ENCODE data around the gene RPS15.

The RPS15 gene
- 275 to 494 (median 456) reads per million in 3 experiments for total RNA-seq

DNA sequence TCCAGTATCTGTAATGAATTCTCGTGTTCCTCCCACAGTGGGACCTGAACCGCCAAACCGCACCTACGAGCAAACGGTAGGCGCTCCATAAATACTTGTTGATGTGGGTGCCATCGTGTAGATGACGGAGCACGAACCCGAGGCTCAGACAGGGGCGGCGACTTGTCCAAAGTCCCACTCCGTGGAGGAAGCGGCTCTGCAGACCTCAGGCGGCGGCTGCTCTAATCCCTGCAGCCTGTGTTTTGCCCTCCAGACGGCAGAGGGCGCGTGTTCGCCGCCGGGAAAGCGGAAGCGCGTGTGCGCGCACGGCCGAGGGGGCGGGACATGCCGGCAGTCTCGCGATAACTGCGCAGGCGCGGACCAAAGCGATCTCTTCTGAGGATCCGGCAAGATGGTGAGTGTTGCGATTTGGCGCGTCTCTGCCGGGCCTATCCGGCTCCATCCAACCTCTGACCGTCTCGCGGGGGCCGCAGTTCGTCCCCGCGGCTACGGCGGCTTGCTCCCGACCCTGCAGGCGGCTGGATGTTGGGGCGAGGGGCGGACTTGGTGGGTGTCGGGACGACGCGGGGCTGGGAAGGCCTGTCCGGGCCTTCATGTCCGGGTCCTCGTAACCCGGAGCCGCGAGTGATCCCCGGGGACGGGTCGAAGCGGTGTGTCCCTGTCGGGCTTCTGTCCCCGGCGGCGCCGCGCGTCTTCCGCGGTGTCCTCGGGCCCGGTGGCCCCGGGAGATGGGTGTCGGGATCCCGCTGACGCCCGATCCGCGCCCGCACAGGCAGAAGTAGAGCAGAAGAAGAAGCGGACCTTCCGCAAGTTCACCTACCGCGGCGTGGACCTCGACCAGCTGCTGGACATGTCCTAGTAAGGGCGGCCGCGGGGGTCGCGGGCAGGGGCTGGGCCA lies at the start of gene RPS15:
TSS of gene RPS15 (plus strand) at position 362 of the 898 bp plus-strand sequence. CDS start at position 392, 30 bp downstream.
- DNase-seq = peak; percentile 94

- no peak for DNase-seq
Observed at GRCh38 chr19:1388637-1389026, 49.6 kb upstream of the RPS15 start.

DNA sequence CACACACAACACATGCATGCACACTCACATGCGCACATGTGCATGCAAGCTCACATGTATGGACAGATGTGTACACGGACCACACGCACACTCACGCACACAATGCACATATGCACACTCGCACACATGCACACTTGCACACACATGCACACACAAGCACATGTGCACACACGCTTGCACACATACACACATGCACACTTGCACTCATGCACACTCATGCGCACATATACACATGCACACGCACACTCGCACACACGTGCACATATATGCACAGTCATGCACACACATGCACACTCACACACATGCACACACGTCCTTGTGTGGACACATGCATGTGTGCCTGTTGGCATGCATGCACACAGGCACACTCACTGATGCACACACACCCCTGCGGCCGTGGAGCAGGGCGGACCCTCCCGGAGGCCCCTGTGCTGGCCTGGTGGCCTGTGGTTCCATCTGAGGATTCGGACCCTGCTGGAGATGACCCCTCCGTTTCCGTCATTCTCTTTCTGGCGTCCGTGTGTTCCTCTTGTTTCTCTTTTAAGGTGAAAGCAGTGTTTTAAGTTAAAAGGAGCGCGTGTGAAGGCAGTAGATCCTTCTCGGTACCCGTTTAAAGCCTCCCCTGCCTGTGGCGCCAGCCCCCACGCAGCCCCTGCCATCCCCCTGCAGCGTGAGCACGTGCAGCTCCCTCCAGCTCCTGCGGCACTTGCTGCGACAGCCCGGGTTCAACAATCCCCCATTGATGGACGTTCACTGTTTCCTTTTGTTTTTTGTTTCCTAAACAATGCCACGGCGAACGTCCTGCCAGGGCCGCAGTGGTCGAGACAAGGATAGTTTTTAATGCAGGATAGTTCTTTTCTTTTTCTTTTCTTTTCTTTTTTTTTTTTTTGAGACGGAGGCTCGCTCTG lies 48.9 kb upstream of the RPS15 start:
- DNase-seq = no peak

GRCh38 chr19:1390890-1391423 lies 47.2 kb upstream of the RPS15 start:
- no peak for DNase-seq

- DNase-seq = no peak
Observed at GRCh38 chr19:1392407-1392806, 45.8 kb upstream of the RPS15 start.

DNA sequence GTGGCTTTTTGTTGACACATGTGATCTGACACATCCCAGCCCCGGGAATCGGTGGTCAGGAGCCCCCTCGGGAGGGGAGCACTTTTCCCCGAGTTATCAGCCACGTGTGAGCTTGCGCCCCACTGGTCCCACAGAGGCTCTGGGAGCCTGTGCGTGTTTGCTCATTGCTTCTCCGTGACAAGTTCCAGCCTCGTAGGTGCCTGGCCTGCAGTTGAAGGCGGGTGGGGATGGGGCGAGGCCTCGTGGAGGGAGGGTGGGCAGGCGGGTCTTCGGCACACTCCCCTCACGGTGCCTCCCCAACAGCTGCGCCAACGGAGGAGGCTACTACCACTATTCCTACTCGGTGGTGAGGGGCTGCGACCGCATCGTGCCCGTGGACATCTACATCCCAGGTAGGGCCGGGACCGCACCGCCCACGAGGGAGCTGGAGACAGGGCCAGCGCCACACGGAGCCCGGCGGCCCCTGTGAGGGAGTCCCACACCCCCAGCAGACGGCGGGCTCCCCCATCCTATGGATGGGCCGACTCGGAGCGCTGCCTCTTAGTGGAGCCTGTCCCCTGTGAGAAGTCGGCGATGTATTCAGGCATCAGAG lies 45.2 kb upstream of the RPS15 start:
- no peak for DNase-seq

GRCh38 chr19:1393841-1394240 lies 44.4 kb upstream of the RPS15 start:
- no peak for DNase-seq

DNA sequence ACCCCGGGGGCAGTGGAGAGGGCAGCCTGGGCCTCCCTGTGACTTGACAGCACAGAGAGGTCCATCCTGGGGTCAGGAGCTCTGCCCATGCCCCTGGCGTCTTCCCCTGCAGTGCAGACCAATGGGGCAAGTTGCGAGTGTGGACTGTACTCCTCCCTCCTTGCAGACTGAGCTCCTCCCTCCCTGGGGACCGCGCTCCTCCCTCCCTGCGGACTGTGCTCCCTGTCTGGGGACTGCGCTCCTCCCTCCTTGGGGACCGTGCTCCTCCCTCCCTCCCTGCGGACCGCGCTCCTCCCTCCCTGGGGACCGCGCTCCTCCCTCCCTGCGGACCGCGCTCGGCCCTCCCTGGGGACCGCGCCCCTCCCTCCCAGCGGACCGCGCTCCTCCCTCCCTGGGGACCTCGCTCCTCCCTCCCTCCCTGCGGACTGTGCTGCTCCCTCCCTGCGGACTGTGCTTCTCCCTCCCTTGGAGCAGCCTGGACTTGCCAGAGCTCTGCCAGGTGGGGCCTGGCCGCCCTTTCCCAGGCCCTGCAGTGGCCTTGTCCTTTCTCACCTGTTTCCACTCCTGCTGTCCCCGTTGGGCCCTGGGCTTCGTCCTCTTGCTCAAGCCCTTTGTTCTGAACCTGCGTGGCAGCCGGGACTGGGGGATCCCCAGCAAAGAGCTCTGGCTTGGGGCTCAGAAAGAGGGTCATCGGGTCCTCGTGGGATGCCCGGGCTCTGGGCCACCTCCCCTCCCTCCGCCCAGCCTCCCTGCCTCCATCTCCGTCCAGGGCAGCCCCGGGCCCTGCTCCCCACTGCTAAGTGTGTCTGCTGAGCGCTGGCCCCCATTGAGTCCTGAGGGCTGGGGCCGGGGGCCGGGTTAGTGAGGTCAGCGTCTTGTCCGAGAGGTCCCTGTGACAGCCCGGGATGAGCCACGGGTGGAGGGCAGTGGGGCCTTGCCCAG lies 43.7 kb upstream of the RPS15 start:
- no peak for DNase-seq

- DNase-seq = no peak
Observed at GRCh38 chr19:1395194-1396018, 42.8 kb upstream of the RPS15 start.

GRCh38 chr19:1396019-1396767 lies 42.0 kb upstream of the RPS15 start:
- no peak for DNase-seq

DNA sequence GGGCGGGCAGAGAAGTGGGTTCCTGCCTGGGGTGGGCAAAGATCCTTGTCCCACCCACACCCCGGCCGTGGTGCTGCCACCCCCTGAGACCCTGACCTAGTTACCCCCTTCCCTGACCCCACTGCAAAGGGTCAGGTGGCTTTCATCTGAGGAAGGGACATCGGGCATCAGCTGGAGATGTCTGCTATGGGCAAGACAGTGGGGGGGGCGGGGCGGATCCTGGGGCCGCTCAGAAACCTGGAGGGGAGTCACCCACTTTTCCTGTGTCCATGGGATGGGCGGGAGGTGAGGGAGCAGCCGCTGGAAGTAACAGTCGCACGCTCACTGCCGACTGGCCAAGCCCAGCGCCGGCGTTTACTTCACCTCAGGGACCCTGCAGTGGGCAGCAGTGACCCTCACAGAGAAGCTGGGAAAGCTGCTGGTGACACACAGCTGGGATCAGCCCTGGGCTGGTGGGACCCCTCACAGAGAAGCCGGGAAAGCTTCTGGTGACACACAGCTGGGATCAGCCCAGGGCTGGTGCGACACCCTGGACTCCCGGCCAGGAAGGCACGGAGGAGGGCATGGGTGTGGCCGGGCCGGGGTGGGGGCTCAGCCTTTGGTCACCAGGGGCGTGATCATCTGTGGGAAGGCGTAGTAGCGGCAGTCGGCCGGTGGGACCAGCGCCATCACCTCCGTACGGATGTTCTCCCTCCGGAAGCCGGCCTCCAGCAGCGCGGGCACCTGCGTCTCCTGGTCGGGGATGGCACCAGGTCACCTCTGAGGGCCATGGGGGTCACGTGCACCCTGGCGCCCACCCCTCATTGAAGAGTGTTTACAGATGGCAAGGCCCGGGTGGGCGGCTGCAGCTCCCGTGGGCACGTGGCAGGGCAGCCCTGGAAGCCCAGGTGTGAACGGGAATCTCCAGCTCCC lies 41.2 kb upstream of the RPS15 start:
- no peak for DNase-seq

DNA sequence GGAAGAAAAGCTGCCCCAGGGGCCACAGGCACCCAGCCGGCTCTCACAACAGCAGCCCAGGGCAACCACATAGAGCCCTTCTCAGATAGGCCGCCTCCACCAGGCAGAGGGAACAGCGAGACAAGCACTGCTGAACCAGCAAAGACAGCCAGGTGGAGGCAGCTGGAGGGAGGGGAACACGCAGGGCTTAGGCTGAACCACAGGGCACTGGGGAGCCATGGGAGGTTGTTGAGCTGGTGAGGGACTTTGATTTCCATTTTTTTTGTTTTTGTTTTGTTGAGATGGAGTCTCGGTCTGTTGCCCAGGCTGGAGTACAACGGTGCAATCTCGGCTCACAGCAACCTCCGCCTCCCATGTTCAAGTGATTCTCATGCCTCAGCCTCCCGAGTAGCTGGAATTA lies 40.4 kb upstream of the RPS15 start:
- DNase-seq = no peak

- DNase-seq = no peak
Observed at GRCh38 chr19:1399079-1399478, 39.1 kb upstream of the RPS15 start.

DNA sequence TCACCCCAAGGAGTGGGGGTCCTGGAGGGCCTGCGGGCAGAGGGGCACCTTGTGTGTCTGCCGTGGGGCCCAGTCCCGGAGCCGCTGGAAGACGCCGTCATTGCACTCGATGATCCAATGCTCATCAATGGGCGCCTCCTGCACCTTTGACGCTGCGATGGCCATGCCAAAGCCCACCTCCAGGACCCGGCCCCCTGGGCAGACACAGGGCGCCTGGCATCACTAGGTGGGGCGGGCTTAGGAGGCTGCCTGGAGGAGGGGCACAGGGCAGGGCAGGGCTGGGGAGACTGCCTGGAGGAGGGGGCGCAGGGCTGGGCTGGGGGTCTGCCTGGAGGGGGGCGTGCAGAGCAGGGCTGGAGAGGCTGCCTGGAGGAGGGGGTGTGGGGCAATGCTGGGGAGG lies 38.5 kb upstream of the RPS15 start:
- no peak for DNase-seq

- no peak for DNase-seq
Observed at GRCh38 chr19:1400281-1401137, 37.7 kb upstream of the RPS15 start.

- peak; percentile 34 for DNase-seq
Observed at GRCh38 chr19:1401138-1401888, 36.9 kb upstream of the RPS15 start, which contains the start of gene GAMT. TSS of gene GAMT (minus strand) at chr19:1401542. CDS start at chr19:1401476, 66 bp downstream.

GRCh38 chr19:1401889-1402217 lies 36.3 kb upstream of the RPS15 start:
- no peak for DNase-seq
